ENCODE data around the gene TMC1.

The TMC1 gene

GRCh38 chr9:72534931-72535330, 13.5 kb downstream of the TMC1 start:
- Mint-ChIP-seq H3K36me3 (ENCODE audit: low read depth) (no peaks in the 10 kb centered on the region), H3K9me3 (peaks cover 20% of the 10 kb centered on the region), H3K4me3 (no peak overlapping the region), H3K27me3 (ENCODE audit: low read depth) (no peaks in the 10 kb centered on the region), H3K27ac (no peak overlapping the region), H3K4me1 (peaks cover 15% of the 10 kb centered on the region)
- no peak for TF ChIP-seq CTCF (IDR thresholded peaks at IDR 0.05; ENCODE audit: unreplicated experiment in 3 of 3)

GRCh38 chr9:72537011-72537545, 15.7 kb downstream of the TMC1 start:
- Mint-ChIP-seq H3K36me3 (ENCODE audit: low read depth) (no peaks in the 10 kb centered on the region), H3K4me1 (peaks cover 15% of the 10 kb centered on the region), H3K4me3 (no peak overlapping the region), H3K27ac (no peak overlapping the region), H3K27me3 (ENCODE audit: low read depth) (no peaks in the 10 kb centered on the region), H3K9me3 (peaks cover 14% of the 10 kb centered on the region)
- TF ChIP-seq CTCF (IDR thresholded peaks at IDR 0.05; ENCODE audit: unreplicated experiment in 3 of 3), result no peak

- H3K27ac Mint-ChIP-seq, result no peak overlapping the region
- no peak overlapping the region for H3K4me3 Mint-ChIP-seq
- H3K9me3 Mint-ChIP-seq, result peaks cover 11% of the 10 kb centered on the region
- no peak for TF ChIP-seq CTCF (IDR thresholded peaks at IDR 0.05; ENCODE audit: unreplicated experiment in 3 of 3)
- no peaks in the 10 kb centered on the region for H3K36me3 Mint-ChIP-seq (ENCODE audit: low read depth)
- H3K27me3 Mint-ChIP-seq (ENCODE audit: low read depth), result no peaks in the 10 kb centered on the region
- peaks cover 12% of the 10 kb centered on the region for H3K4me1 Mint-ChIP-seq
These were observed 16.3 kb downstream of the TMC1 start for GRCh38 chr9:72537671-72538070.

- TF ChIP-seq CTCF (IDR thresholded peaks at IDR 0.05; ENCODE audit: unreplicated experiment in 3 of 3), result no peak
- H3K27me3 Mint-ChIP-seq (ENCODE audit: low read depth), result no peaks in the 10 kb centered on the region
- H3K27ac Mint-ChIP-seq, result no peak overlapping the region
- H3K36me3 Mint-ChIP-seq (ENCODE audit: low read depth), result no peaks in the 10 kb centered on the region
- peaks cover 11% of the 10 kb centered on the region for H3K9me3 Mint-ChIP-seq
- no peak overlapping the region for H3K4me3 Mint-ChIP-seq
- no peaks in the 10 kb centered on the region for H3K4me1 Mint-ChIP-seq
These were observed 17.7 kb downstream of the TMC1 start for GRCh38 chr9:72538921-72539702.

DNA sequence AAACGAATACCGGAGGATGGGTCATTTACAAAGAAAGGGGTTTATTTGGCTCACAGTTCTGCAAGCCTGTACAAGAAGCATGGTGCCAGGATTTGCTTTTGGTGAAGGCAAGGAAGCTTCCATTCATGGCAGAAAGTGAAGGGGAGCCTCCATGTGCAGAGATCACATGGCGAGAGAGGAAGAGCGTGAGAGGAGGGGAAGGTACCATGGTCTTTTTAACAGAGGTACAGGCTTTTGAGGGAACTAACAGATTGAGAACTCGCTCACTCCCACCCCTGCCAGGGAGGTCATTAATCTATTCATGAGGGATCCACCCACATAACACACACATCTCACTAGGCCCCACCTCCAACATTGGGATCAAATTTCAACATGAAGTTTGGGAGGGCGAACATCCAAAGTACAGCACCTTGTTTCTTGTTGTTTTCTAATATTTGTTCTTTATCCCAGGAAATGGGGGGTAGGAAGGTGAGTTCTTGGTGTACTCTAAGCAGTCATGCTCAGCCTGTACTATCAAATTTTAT, 18.5 kb downstream of the TMC1 start:
- H3K36me3 Mint-ChIP-seq (ENCODE audit: low read depth), result no peaks in the 10 kb centered on the region
- no peak overlapping the region for H3K4me3 Mint-ChIP-seq
- H3K9me3 Mint-ChIP-seq, result peaks cover 11% of the 10 kb centered on the region
- peaks cover 3% of the 10 kb centered on the region for H3K27me3 Mint-ChIP-seq (ENCODE audit: low read depth)
- no peak for TF ChIP-seq CTCF (IDR thresholded peaks at IDR 0.05; ENCODE audit: unreplicated experiment in 3 of 3)
- H3K4me1 Mint-ChIP-seq, result no peaks in the 10 kb centered on the region
- peak overlapping the region in 1 of 3 experiments; percentile 3 for H3K27ac Mint-ChIP-seq

Measured in nephron (organoid).